Activated CD4-positive, alpha-beta memory T cell treated with anti-CD3 and anti-CD28 coated beads, Interleukin-2, amount 10 ng/mL, durations not matched to agents 7 days and 5 days (primary cell): ENCODE data around the gene C10orf71. TPM values are rescaled to one million over a fixed set of nuclear protein-coding genes. Genes with fewer than 3 reads are reported as not detected.

Experiments
- CTCF ChIA-PET: fragments of 350-600 bp; sonication (Branson Sonifier 250); formaldehyde crosslinking; loops from one replicate; lab custom pipeline; 2021; ENCODE audit warnings: antibody characterized with exemption, inconsistent platforms; lab: Charles Lee
- POLR2A ChIA-PET: fragments of 350-600 bp; sonication (Branson Sonifier 250); formaldehyde crosslinking; loops from one replicate; lab custom pipeline; 2021; ENCODE audit warnings: antibody characterized with exemption; lab: Charles Lee
- DNase-seq: peaks from one replicate; pipeline ENCODE4 v3.0.0-alpha.2; 2020
- H3K27ac Mint-ChIP-seq: one replicate; pipeline ENCODE4 v1.8.0; 2021; ENCODE audit warnings: mild to moderate bottlenecking, mixed read lengths
- H3K27me3 Mint-ChIP-seq: one replicate; pipeline ENCODE4 v1.8.0; 2021; ENCODE audit warnings: mixed read lengths
- H3K36me3 Mint-ChIP-seq: one replicate; pipeline ENCODE4 v1.8.0; 2021; ENCODE audit warnings: low read depth, mixed read lengths
- H3K4me1 Mint-ChIP-seq: one replicate; pipeline ENCODE4 v1.8.0; 2021; ENCODE audit warnings: mixed read lengths
- H3K4me3 Mint-ChIP-seq: one replicate; pipeline ENCODE4 v1.8.0; 2021; ENCODE audit warnings: mild to moderate bottlenecking, mixed read lengths
- H3K9me3 Mint-ChIP-seq: one replicate; pipeline ENCODE4 v1.8.0; 2021; ENCODE audit warnings: mixed read lengths
- total RNA-seq, 2 experiments: library from RNA; stranded (reverse); gene quantifications; one replicate each; pipeline ENCODE4 v1.2.3, GENCODE V29; 2021

The C10orf71 gene
- total RNA-seq, 2 experiments from 2014 or later = not detected

DNA sequence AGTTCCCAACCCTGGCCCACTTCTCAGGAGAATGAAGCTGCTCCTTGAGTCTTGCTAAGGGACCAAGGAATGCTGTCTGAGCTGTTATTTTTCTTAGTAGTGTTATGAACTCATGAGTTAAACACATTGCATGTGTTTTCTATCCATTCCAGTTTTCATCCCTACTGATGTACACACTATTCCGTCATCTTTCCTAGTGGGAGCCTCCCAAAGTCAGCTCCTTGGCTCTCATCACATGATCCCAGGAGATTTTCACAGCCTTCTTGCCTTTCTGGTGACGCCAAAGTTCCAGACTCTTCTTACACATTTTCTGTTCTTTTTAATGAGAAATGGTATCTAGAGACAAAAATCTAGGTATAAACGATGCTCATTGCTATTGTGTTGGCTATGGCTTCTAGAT is 8.4 kb upstream of the C10orf71 start:
- H3K36me3 Mint-ChIP-seq = no peaks in the 10 kb centered on the region
- H3K4me1 Mint-ChIP-seq = peaks cover 6% of the 10 kb centered on the region
- no peak for DNase-seq
- ChIA-PET CTCF (no interaction called here), POLR2A (no interaction called here)
- H3K27me3 Mint-ChIP-seq = peaks cover 10% of the 10 kb centered on the region
- no peaks in the 10 kb centered on the region for H3K9me3 Mint-ChIP-seq
- no peak overlapping the region for H3K4me3 Mint-ChIP-seq
- no peak overlapping the region for H3K27ac Mint-ChIP-seq

DNA sequence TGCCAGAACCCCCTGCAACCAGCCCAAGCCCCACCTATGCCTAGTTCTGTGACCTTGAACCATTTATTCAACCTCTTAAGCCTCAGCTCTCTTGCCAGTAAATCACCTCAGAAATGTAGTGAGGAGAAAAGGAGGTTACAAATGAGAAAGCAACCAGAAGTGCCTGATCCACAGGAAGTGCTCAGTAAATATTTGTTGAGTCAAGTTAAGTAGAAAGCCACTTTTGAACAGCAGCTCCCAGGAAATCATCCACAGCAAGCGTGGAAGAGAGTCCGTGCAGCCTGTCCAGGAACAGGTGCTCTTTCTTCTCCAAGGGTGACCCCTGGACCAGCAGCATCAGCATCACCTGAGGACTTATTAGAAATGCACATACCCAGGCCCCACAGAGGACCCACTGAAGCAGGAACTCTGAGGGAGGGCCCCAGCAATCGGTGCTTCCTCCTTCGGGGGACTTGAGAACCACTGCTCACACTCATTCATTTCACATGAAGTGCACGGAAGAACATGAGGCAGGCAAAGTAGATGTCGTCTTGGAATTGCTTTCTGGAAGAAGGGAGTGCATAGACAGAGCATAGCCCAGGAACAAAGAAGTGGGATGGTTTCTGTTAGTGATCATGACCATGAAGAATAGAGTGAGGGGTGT is 6.3 kb upstream of the C10orf71 start:
- H3K27me3 Mint-ChIP-seq = peaks cover 10% of the 10 kb centered on the region
- H3K36me3 Mint-ChIP-seq = no peaks in the 10 kb centered on the region
- ChIA-PET POLR2A (no interaction called here), CTCF (no interaction called here)
- no peak overlapping the region for H3K4me3 Mint-ChIP-seq
- H3K9me3 Mint-ChIP-seq = no peaks in the 10 kb centered on the region
- DNase-seq = no peak
- peaks cover 11% of the 10 kb centered on the region for H3K4me1 Mint-ChIP-seq
- H3K27ac Mint-ChIP-seq = no peak overlapping the region

DNA sequence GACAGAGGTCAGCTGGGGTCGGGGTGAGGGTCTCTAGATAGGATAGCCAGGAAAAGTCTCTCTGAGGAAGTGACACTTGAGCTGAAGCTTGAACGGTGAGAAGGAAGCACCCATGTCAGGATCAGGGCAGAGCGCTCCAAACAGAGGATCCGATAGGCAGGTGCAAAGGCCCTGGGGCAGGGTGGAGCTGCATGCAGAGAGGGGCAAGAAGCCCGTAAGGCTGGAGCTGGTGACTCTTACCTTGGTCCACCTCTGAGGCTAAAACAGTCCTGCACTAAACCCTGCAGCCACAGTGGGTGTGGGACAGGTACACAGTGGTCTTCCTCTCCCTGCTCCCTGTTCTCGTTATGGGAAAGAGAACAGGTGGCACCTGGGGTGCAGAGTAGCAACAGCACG is 5.8 kb upstream of the C10orf71 start:
- H3K27ac Mint-ChIP-seq = no peak overlapping the region
- H3K9me3 Mint-ChIP-seq = no peaks in the 10 kb centered on the region
- no peaks in the 10 kb centered on the region for H3K36me3 Mint-ChIP-seq
- ChIA-PET CTCF (no interaction called here), POLR2A (no interaction called here)
- no peak overlapping the region for H3K4me3 Mint-ChIP-seq
- no peak for DNase-seq
- peaks cover 11% of the 10 kb centered on the region for H3K4me1 Mint-ChIP-seq
- H3K27me3 Mint-ChIP-seq = peaks cover 10% of the 10 kb centered on the region

DNA sequence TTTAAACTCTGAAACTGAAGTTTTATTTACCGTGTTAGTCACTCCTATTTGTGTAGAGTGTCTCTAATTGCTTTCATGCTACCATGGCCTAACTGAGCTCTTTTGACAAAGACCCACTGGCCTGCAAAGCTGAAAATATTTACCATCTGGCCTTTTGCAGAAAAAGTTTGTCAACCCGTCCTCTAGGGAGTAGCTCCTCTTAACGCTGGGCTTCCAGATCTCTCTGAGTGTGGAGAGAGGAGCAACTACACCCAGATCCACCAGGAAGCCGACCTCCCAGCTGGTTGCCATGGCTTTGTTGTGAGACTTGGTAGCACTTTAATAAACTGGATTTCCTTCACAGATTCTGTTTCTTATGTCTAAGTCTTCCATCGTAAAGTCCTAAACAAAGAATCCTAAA is 4.2 kb upstream of the C10orf71 start:
- H3K4me1 Mint-ChIP-seq = peaks cover 11% of the 10 kb centered on the region
- H3K4me3 Mint-ChIP-seq = no peak overlapping the region
- no peaks in the 10 kb centered on the region for H3K9me3 Mint-ChIP-seq
- CTCF ChIA-PET = interaction anchor here (2.2 kb wide), 1 partner anchor 217 kb away, joined by 8 read pairs; no protein-coding TSS in a partner anchor
- peaks cover 10% of the 10 kb centered on the region for H3K27me3 Mint-ChIP-seq
- POLR2A ChIA-PET = interaction anchor here (1.3 kb wide), 1 partner anchor 111 kb away, joined by 3 read pairs; no protein-coding TSS in a partner anchor
- no peak for DNase-seq
- H3K27ac Mint-ChIP-seq = no peak overlapping the region
- no peaks in the 10 kb centered on the region for H3K36me3 Mint-ChIP-seq

DNA sequence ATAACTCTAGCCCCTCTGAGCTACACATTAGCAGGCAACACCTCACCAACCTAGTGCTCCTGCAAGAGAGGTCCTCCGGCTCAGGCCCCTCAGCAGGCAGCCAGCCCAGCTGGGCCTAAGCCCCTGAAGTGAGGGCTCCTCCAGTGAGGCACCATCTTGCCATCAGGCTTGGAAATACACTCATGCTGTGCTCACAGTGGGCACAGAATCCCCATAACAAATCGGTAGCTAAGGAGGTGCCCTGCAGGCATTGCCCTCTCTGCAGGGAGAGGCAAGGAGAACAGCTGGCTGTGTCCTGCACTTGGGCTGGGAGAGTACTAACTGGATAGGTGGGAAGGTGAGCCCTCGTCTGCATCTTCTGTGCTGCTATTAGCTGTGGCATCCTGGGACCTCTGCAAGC is 3.7 kb upstream of the C10orf71 start:
- H3K4me1 Mint-ChIP-seq = peaks cover 11% of the 10 kb centered on the region
- CTCF ChIA-PET = interaction anchor here (2.2 kb wide), 1 partner anchor 216 kb away, joined by 8 read pairs; no protein-coding TSS in a partner anchor
- DNase-seq = no peak
- no peaks in the 10 kb centered on the region for H3K36me3 Mint-ChIP-seq
- POLR2A ChIA-PET = interaction anchor here (1.3 kb wide), 1 partner anchor 111 kb away, joined by 3 read pairs; no protein-coding TSS in a partner anchor
- H3K4me3 Mint-ChIP-seq = no peak overlapping the region
- H3K27ac Mint-ChIP-seq = no peak overlapping the region
- peaks cover 7% of the 10 kb centered on the region for H3K27me3 Mint-ChIP-seq
- no peaks in the 10 kb centered on the region for H3K9me3 Mint-ChIP-seq

DNA sequence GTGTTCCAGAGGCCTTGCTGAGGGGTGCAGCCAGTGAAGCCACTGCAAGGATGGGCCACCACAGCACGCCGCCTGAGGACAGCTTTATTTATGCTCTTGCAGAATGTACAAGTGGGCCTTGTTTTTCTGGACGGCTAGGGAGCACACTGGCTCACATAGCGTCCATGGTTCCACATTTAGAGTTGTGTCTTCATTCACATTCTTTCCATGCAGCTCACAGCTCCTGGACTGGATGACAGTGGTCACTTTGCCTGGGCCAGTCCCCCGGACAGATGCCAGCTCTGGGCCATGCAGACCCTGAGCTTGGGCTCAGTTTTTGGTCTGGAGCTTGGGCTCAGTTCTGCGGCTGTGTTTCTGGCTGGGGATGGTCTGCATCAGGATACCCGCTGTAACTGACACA is 2.6 kb upstream of the C10orf71 start:
- Mint-ChIP-seq H3K4me1 (peaks cover 11% of the 10 kb centered on the region), H3K9me3 (no peaks in the 10 kb centered on the region), H3K27me3 (peaks cover 3% of the 10 kb centered on the region), H3K4me3 (no peak overlapping the region), H3K36me3 (no peaks in the 10 kb centered on the region), H3K27ac (no peak overlapping the region)
- ChIA-PET CTCF (interaction anchor here (2.2 kb wide), 1 partner anchor 215 kb away, joined by 8 read pairs; no protein-coding TSS in a partner anchor), POLR2A (no interaction called here)
- DNase-seq = no peak

DNA sequence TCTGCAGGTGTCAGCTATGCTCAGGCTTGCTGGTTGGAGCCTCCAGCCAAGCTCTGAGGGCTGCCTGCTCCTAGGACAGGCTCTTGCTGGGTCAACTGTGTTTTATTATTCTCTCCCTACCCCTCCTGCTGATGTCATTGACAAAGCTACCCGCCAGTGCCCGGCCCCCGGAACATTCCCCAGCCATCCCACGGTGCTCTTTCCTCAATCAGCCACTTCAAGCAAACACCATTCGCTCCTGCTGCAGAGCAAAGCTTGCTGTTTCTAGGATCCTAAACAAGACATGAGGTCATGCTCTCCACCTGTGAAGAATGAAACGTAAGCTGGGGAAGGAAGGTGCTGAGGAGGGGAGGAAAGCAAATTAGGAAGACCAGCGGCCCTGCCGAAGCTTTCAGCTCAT is 2.1 kb upstream of the C10orf71 start:
- no peaks in the 10 kb centered on the region for H3K36me3 Mint-ChIP-seq
- CTCF ChIA-PET = no interaction called here
- no peak overlapping the region for H3K4me3 Mint-ChIP-seq
- H3K27ac Mint-ChIP-seq = no peak overlapping the region
- H3K4me1 Mint-ChIP-seq = peaks cover 11% of the 10 kb centered on the region
- POLR2A ChIA-PET = no interaction called here
- H3K27me3 Mint-ChIP-seq = peaks cover 2% of the 10 kb centered on the region
- H3K9me3 Mint-ChIP-seq = no peaks in the 10 kb centered on the region
- no peak for DNase-seq

DNA sequence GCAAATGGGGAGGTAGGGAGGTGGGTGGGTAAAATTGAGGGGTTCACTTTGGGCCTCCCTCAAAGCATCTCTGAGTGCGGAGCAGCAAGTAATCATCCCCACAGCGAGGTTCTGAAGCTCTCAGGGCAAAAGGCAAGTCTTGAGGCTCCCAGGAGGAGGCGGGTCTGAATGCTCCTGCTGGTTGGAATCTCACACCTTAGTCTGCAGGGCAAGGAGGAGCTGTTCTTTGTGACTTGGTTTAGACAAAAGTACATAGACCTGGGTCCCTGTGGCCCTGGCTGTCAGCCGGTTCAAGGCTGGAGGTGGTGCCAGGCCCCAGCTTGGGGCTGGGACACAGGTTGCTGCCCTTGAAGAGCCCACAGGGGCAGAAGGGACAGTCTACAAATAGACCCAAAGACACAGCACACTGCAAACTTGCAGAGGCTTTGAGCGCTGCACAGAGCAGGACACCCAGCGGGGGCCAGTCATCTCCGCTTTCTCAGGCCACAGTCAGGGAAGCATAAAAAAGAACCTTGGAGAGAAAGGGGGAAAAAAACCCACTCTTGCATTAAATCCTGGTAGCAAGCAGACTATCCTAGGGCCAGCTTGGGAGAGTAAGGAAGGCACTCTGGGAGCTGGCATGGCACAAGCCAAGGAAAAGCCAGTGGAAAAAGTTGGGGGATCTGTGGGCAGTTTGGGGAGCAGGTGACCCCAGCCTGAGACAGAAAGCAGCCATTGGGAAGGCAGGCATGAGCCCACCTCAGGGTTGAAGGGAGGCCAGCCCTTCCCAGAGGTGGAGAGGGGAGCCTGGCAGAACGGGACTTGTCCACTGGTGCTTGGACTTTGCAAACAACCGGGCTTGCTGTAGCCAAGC is 926 bp upstream of the C10orf71 start:
- POLR2A ChIA-PET = interaction anchor here (0.6 kb wide), 1 partner anchor 10 kb away, joined by 3 read pairs; no protein-coding TSS in a partner anchor
- Mint-ChIP-seq H3K4me1 (peaks cover 6% of the 10 kb centered on the region), H3K36me3 (no peaks in the 10 kb centered on the region), H3K27me3 (peaks cover 2% of the 10 kb centered on the region), H3K4me3 (no peak overlapping the region), H3K9me3 (no peaks in the 10 kb centered on the region), H3K27ac (no peak overlapping the region)
- CTCF ChIA-PET = no interaction called here
- no peak for DNase-seq

DNA sequence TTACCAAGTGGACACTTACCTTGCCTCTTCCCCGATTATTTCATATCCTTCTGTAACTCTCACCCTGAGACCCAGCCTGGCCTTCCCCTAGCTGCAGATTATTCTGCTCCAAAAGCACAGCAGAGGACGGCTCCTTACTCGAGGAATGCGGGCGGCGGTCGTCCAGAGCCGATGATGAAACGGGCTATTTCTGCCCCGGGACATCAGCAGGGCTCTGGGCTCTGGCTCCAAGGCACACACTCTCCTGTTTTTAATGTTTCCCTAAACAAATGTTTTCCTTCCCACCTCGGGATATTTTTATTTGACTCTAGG is 343 bp upstream of the C10orf71 start:
- CTCF ChIA-PET = no interaction called here
- no peaks in the 10 kb centered on the region for H3K9me3 Mint-ChIP-seq

DNA sequence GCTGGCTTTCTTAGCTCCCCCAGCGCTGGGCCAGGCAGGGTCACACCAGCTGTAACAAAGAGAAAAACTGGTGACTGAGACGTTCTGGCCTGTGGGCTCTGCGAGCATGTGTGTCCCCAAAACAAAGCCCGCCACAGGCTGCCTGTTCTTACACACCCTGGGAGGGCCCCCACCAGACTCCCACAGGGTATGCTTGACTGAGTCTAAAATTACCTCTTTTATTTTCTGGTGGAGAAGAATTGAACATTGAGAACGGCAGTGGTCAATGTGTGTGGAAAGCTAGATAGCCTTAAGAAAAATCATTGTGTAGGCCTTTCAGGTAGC is 808 bp downstream of the C10orf71 start:
- DNase-seq = no peak
- Mint-ChIP-seq H3K4me1 (peaks cover 5% of the 10 kb centered on the region), H3K36me3 (no peaks in the 10 kb centered on the region), H3K4me3 (no peak overlapping the region), H3K27ac (no peak overlapping the region), H3K27me3 (peaks cover 12% of the 10 kb centered on the region), H3K9me3 (no peaks in the 10 kb centered on the region)
- ChIA-PET POLR2A (no interaction called here), CTCF (no interaction called here)

More for the DNA sequence above, 343 bp upstream of the C10orf71 start:
- peaks cover 5% of the 10 kb centered on the region for H3K4me1 Mint-ChIP-seq
- POLR2A ChIA-PET = interaction anchor here (0.6 kb wide), 1 partner anchor 10 kb away, joined by 3 read pairs; no protein-coding TSS in a partner anchor
- no peak overlapping the region for H3K27ac Mint-ChIP-seq
- no peak for DNase-seq
- H3K36me3 Mint-ChIP-seq = no peaks in the 10 kb centered on the region
- no peak overlapping the region for H3K4me3 Mint-ChIP-seq
- peaks cover 6% of the 10 kb centered on the region for H3K27me3 Mint-ChIP-seq

DNA sequence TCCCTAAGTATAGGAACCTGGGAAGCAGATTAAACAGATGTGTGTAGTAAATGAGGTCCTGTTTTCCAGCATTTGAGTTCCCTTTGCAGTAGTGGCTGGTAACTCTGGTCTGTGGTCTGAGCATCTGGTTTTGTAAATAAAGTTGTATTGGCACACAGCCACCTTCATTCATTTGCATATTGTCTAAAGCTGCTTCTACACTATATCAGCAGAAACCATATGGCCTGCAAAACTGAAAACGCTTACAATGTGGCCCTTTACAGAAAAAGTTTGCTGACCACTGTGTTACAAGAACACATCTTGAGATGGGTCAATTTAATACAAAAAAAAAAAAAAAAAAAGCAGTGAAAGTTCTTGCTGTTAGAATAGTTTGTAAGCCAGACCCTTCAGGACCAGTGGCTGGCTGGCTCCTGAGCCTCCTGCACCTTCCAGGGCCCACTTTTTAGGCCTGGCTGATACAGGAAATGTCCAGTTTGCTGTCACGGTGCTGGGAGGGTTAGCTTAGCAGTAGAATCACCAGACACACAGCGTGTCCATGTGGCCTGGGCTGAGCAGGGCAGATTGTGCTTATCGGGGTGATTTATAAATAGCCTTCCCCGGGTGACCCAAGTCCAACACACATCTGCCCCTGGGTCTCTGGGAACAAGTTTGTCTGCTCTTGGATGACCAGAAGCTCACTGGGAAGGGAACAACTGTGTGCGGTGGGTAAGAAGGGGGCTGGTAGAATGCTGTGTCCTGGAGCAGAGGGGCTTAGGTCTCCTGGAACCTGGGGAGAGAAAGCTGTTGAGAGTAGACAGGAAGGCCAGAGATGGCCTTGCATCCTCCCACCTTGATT is 1.4 kb downstream of the C10orf71 start:
- no peak overlapping the region for H3K4me3 Mint-ChIP-seq
- H3K27me3 Mint-ChIP-seq = peaks cover 15% of the 10 kb centered on the region
- ChIA-PET POLR2A (no interaction called here), CTCF (no interaction called here)
- H3K4me1 Mint-ChIP-seq = peaks cover 5% of the 10 kb centered on the region
- DNase-seq = no peak
- no peak overlapping the region for H3K27ac Mint-ChIP-seq
- no peaks in the 10 kb centered on the region for H3K36me3 Mint-ChIP-seq
- no peaks in the 10 kb centered on the region for H3K9me3 Mint-ChIP-seq

DNA sequence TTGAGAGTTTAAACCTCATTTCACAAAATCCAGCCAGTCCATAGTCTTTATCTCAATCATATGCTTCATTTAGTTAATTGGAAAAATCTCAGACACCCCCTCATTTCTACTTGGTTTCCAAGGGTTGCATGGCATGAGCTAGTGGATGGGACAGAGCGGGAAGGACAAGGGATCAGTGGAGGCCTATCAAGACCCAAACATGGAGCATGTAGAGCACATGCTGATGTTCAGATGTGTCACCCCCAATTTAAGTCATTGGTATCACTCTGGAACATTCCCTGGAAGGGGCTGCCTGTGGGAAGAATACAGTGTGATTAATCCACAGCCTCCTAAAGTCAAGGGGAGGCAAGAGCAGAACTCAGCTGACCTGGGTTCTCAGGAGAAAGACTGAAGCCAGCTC is 2.3 kb downstream of the C10orf71 start:
- ChIA-PET CTCF (no interaction called here), POLR2A (no interaction called here)
- H3K4me3 Mint-ChIP-seq = no peak overlapping the region
- H3K36me3 Mint-ChIP-seq = no peaks in the 10 kb centered on the region
- no peak for DNase-seq
- H3K4me1 Mint-ChIP-seq = no peaks in the 10 kb centered on the region
- peaks cover 15% of the 10 kb centered on the region for H3K27me3 Mint-ChIP-seq
- H3K9me3 Mint-ChIP-seq = no peaks in the 10 kb centered on the region
- no peak overlapping the region for H3K27ac Mint-ChIP-seq

DNA sequence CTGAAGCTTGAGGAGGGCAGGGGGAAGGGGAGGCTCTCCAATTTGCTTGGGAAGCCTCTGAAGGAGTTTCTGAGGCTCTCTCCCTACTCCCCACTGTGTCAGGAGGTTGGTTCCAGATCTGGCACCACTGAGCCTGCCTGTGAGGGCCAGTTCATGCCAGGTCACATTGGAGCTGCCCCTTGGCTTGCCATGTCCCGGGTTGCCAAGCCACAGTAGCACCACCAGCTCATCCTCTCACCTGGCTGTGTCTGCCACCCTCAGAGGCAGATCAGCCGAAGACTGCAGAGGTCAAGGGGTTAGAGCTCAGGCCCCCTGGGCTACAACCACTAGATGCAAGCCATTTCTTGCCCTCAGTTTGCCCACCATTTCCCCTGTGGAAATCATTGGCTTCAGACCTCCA is 3.1 kb downstream of the C10orf71 start:
- POLR2A ChIA-PET = no interaction called here
- DNase-seq = no peak
- no peak overlapping the region for H3K27ac Mint-ChIP-seq
- CTCF ChIA-PET = no interaction called here
- H3K4me1 Mint-ChIP-seq = no peaks in the 10 kb centered on the region
- H3K9me3 Mint-ChIP-seq = no peaks in the 10 kb centered on the region
- peaks cover 15% of the 10 kb centered on the region for H3K27me3 Mint-ChIP-seq
- no peaks in the 10 kb centered on the region for H3K36me3 Mint-ChIP-seq
- H3K4me3 Mint-ChIP-seq = no peak overlapping the region
